Activated T-helper 2 cell treated with anti-CD3 and anti-CD28 coated beads, Interferon-gamma antibody, Interleukin-2, Interleukin-4, amounts not matched to agents 10 μg/mL and 5 μg/mL and 100 μg/mL, durations not matched to agents 14 hours and 24 hours and 36 hours (primary cell): ENCODE results near the gene RNF169. TPM values are rescaled to one million over a fixed set of nuclear protein-coding genes. Genes with fewer than 3 reads are reported as not detected.
"Not testable (repeated sequence)": the region's sequence is repeated elsewhere in the genome, so short reads cannot be mapped to it uniquely, and the experiment has no call there.

Experiments
- DNase-seq: peaks from one replicate; pipeline ENCODE4 v3.0.0; 2021; ENCODE audit warnings: low spot score
- H3K27ac Mint-ChIP-seq: one replicate; pipeline ENCODE4 v1.8.0; 2021; ENCODE audit warnings: mixed read lengths
- H3K27me3 Mint-ChIP-seq: one replicate; pipeline ENCODE4 v1.8.0; 2021; ENCODE audit warnings: low read depth, mixed read lengths
- H3K36me3 Mint-ChIP-seq: one replicate; pipeline ENCODE4 v1.8.0; 2021; ENCODE audit warnings: low read depth, mixed read lengths
- H3K4me1 Mint-ChIP-seq: one replicate; pipeline ENCODE4 v1.8.0; 2021; ENCODE audit warnings: low read depth, mixed read lengths
- H3K4me3 Mint-ChIP-seq: one replicate; pipeline ENCODE4 v1.8.0; 2021; ENCODE audit warnings: low read depth, mild to moderate bottlenecking, moderate library complexity, mixed read lengths
- H3K9me3 Mint-ChIP-seq: one replicate; pipeline ENCODE4 v1.8.0; 2021; ENCODE audit warnings: mixed read lengths
- intact Hi-C: fragments of 100-400 bp; cut with micrococcal nuclease; formaldehyde crosslinking; loops from one replicate; pipeline ENCODE4 v1.15.1; 2023
- total RNA-seq: library from RNA; stranded (reverse); gene quantifications from 2 replicates; pipeline ENCODE4 v1.2.3, GENCODE V29; 2022

RNF169 gene
- total RNA-seq, 1 donor from 2014 or later: 14.4 TPM

DNA sequence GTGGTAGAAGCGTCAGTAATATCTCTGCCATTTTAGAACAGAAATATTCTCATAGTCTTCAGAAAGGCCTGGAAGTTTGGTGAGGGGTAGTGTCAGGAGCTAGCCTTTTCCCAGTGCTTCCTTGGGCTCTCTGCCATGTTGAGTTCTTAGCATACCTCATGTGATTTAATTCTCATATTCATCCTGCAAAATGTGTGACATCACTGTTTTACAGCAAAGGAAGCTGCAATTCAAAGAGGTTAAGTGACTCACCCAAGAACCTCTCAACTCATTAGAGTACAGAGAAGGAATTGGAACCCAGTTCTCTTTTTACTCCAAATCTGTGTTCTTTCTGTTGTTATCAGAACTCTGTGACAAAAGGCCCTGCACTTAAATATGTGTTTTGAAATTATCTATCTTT lies 72.1 kb downstream of the RNF169 start:
- Mint-ChIP-seq H3K4me1 (peaks cover 30% of the 10 kb centered on the region), H3K9me3 (peaks cover 28% of the 10 kb centered on the region), H3K27me3 (no peaks in the 10 kb centered on the region), H3K4me3 (no peak overlapping the region), H3K27ac (no peak overlapping the region), H3K36me3 (peaks cover 86% of the 10 kb centered on the region)
- intact Hi-C loops: no loop called here
- DNase-seq: no peak

DNA sequence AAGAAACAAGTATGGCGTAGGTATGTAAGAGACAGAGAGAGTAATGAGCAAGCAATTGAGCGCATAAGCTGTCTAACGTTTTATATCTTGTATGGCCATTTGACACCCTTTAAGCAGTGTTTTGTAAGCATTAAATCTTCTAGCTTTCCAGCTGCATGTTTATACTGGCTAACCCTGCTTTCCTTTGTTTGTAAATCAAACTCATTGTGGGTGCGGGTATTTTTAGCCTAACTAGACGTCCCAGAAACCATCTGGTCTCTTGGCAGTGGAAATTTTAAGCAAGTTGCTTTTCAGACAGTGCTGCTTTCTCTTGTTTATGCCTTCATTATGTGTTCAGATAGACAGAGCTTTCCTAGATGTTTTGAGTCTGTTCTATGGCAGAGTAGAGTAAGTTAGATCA lies 73.5 kb downstream of the RNF169 start:
- no peak for DNase-seq
- peaks cover 30% of the 10 kb centered on the region for H3K4me1 Mint-ChIP-seq
- H3K4me3 Mint-ChIP-seq: no peak overlapping the region
- H3K27me3 Mint-ChIP-seq: no peaks in the 10 kb centered on the region
- intact Hi-C loops: no loop called here
- peaks cover 42% of the 10 kb centered on the region for H3K9me3 Mint-ChIP-seq
- peaks cover 90% of the 10 kb centered on the region for H3K36me3 Mint-ChIP-seq
- no peak overlapping the region for H3K27ac Mint-ChIP-seq

DNA sequence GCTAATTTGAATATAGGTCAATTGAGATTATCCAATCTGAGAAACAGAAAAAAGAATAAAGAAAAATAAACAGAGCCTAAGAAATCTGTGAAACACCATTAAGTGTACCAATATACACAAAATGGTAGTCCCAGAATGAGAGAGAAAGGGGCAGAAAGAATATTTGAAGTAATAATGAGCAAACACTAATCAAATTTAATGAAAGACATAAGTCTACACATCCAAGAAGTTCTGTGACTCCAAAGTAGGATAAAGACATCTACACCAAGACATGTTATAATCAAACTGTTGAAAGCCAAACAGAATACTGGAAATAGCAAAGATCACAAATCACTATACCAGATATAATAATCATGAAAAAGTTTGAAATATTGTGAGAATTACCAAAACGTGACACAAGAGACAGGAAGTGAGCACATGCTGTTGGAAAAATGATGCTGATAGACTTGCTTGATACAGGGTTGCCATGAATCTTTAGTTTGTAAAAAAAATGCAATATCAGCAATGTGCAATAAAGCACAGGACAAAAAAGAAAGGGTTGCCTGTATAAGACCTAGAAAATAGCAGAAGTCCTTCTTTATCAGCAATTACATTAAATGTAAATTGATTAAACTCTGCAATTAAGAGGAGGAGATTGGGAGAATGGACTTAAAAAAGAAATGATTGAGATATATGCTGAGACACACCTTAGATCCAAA lies 75.8 kb downstream of the RNF169 start:
- H3K27me3 Mint-ChIP-seq: no peaks in the 10 kb centered on the region
- no peak overlapping the region for H3K27ac Mint-ChIP-seq
- peaks cover 91% of the 10 kb centered on the region for H3K36me3 Mint-ChIP-seq
- no peak overlapping the region for H3K4me3 Mint-ChIP-seq
- peaks cover 12% of the 10 kb centered on the region for H3K4me1 Mint-ChIP-seq
- H3K9me3 Mint-ChIP-seq: peaks cover 55% of the 10 kb centered on the region
- intact Hi-C loops: no loop called here
- no peak for DNase-seq

DNA sequence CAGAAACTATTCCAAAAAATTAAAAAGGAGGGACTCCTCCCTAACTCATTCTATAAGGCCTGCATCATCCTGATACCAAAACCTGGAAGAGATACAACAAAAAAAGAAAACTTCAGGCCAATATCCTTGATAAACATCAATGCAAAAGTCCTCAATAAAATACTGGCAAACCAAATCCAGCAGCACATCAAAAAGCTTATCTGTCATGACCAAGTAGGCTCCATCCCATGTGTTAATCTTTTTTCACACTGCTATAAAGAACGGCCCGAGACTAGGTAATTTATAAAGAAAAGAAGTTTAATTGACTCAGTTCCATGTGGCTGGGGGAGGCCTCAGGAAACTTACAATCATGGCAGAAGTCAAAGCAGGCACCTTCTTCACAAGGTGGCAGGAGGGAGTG lies 76.9 kb downstream of the RNF169 start:
- DNase-seq, H3K4me1 Mint-ChIP-seq, H3K4me3 Mint-ChIP-seq, intact Hi-C loops, H3K27ac Mint-ChIP-seq, H3K27me3 Mint-ChIP-seq: not testable (repeated sequence)
- peaks cover 61% of the 10 kb centered on the region for H3K9me3 Mint-ChIP-seq
- peaks cover 91% of the 10 kb centered on the region for H3K36me3 Mint-ChIP-seq

DNA sequence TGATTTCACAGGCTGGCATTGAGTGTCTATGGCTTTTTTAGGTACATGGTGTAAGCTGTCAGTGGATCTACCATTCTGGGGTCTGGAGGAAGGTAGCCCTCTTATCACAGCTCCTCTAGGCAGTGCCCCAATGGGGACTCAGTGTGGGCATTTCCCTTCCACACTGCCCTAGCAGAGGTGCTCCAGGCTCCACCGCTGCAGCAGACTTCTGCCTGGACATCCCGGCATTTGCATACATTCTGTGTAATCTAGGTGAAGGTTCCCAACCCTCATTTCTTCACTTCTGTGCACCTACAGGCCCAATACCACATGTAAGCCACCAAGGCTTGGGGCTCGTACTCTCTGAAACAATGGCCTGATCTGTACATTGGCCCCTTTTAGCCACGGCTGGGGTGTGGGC lies 78.3 kb downstream of the RNF169 start:
- intact Hi-C loops: no loop called here
- DNase-seq: no peak
- Mint-ChIP-seq H3K4me1 (peaks cover 2% of the 10 kb centered on the region), H3K9me3 (peaks cover 61% of the 10 kb centered on the region), H3K36me3 (peaks cover 93% of the 10 kb centered on the region), H3K4me3 (no peak overlapping the region), H3K27me3 (no peaks in the 10 kb centered on the region), H3K27ac (no peak overlapping the region)

DNA sequence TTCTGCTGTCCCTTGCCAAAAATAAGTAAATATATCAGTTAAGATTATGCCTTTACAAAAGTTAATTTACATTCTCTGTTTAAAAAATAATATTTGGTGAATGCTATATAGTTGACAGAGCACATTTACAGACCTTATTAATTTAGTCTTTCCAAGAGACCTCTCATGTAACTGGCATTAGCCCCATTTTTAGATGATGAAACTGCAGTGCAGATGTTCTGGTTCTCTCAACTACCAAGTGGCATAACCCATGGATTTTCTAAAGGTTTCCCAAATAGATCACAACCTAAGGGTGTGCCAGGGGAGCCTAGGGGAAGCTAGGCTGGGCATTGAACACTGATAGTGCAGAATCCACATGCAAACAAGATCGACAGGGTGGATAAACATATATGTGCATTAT lies 88.5 kb downstream of the RNF169 start:
- Mint-ChIP-seq H3K4me3 (no peak overlapping the region), H3K9me3 (no peaks in the 10 kb centered on the region), H3K27ac (no peak overlapping the region), H3K4me1 (peaks cover 4% of the 10 kb centered on the region), H3K27me3 (no peaks in the 10 kb centered on the region), H3K36me3 (peaks cover 65% of the 10 kb centered on the region)
- intact Hi-C loops: no loop called here
- DNase-seq: no peak

DNA sequence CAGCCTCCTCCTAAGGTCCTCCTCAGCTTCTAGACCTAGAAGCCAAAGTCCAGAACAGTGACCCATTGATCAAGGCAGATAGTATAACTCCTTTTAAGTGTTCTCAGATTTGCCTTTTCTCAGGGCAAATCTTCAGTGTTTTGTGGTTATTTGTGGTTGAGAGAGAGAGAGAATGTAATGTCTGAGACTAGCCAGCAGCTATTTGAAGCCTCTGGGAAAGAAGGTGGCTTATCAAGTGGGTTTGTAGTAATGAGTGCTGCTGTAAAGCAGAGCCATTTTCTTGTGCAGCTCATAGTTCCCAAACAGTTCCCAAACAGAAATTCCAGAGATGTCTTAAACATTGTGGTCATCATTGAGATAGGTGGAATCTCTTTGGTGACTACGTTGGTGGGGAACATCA lies 89.5 kb downstream of the RNF169 start:
- H3K4me1 Mint-ChIP-seq: peaks cover 4% of the 10 kb centered on the region
- DNase-seq: no peak
- H3K27ac Mint-ChIP-seq: no peak overlapping the region
- no peaks in the 10 kb centered on the region for H3K9me3 Mint-ChIP-seq
- no peaks in the 10 kb centered on the region for H3K27me3 Mint-ChIP-seq
- no peak overlapping the region for H3K4me3 Mint-ChIP-seq
- H3K36me3 Mint-ChIP-seq: peaks cover 65% of the 10 kb centered on the region
- intact Hi-C loops: no loop called here

DNA sequence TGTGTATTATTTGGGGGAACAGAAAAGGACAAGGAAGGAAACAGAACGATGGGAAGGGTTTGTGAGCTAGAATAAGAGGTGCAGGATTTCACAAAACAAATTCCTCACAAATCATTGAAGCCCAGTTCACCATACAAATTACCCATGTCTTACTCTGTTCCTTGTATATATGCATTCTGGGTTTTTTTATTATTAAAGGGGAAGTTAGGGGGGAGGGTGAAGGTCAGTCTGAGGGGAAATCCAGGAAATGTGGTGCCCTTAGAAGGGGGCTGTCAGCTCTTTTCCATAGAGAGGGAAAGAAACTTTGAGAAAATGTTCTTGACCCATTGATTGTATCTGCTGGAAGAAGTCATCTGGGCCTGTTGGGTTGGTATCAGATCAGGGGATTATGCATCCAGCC lies 90.8 kb downstream of the RNF169 start:
- Mint-ChIP-seq H3K4me3 (no peak overlapping the region), H3K4me1 (peaks cover 4% of the 10 kb centered on the region), H3K27ac (no peak overlapping the region), H3K36me3 (peaks cover 66% of the 10 kb centered on the region), H3K9me3 (no peaks in the 10 kb centered on the region), H3K27me3 (no peaks in the 10 kb centered on the region)
- intact Hi-C loops: no loop called here
- no peak for DNase-seq

DNA sequence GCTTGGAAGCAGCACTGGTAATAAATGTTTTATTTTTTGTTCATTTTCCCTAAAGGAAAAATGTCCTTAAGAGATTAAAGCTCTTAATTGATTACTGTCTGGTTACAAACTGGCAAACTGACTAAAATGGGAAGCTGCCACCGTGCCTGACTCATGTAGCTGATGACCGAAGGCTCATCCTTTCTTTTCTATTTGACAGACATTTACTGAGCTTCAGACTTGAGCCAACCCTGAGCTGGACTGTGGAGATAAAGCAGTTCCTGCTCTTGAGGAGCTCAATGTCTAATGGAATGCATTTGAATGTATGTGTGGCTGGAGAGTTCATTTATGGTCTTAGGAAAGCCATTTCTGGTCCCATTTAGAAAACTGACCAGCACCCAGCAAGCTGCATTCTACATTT lies 91.3 kb downstream of the RNF169 start:
- no peaks in the 10 kb centered on the region for H3K27me3 Mint-ChIP-seq
- intact Hi-C loops: no loop called here
- H3K4me1 Mint-ChIP-seq: peaks cover 4% of the 10 kb centered on the region
- DNase-seq: no peak
- no peak overlapping the region for H3K4me3 Mint-ChIP-seq
- H3K9me3 Mint-ChIP-seq: no peaks in the 10 kb centered on the region
- H3K36me3 Mint-ChIP-seq: peaks cover 63% of the 10 kb centered on the region
- no peak overlapping the region for H3K27ac Mint-ChIP-seq

DNA sequence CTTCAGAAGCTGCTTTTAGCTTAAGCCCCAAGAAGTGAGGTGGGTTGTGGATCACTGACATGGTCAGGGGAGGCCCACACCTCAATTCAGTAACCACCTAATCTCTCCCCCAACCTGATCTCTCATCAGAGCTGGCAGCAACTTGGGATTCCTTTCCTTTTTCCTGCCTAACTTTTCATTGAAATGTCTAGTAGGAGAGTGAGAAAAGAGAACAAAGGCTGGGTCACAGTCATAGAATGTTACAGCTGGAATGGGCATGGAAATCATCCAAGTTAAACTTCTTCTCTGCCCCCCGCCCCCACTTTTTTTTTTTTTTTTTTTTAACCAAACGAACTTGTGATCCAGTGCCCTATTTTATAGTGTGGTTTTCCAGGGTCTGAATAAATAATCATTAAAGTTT lies 91.8 kb downstream of the RNF169 start:
- H3K27ac Mint-ChIP-seq: no peak overlapping the region
- H3K27me3 Mint-ChIP-seq: no peaks in the 10 kb centered on the region
- peaks cover 57% of the 10 kb centered on the region for H3K36me3 Mint-ChIP-seq
- peaks cover 4% of the 10 kb centered on the region for H3K4me1 Mint-ChIP-seq
- no peak for DNase-seq
- H3K4me3 Mint-ChIP-seq: no peak overlapping the region
- intact Hi-C loops: no loop called here
- H3K9me3 Mint-ChIP-seq: no peaks in the 10 kb centered on the region

DNA sequence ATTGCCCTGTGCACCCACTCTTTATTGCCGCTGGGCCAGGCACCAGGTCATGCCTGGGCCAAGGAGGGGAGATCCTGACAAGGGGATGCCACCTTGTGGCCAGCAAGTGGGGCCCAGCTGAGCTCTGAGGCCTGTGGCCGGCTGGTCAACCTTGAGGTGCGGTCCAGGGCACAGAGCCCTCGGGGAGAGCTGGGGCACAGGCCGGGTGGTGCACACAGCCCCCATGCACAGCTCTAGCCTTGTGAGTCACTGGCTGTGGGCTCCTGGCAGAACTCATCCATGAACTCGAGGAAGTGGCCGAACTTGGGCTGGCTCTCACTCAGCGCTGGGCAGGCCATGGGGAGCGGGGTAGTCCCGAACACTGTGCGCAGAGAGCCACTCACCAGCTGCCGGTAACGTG lies 94.3 kb downstream of the RNF169 start:
- Mint-ChIP-seq H3K4me1 (peaks cover 7% of the 10 kb centered on the region), H3K27ac (no peak overlapping the region), H3K4me3 (no peak overlapping the region), H3K36me3 (peaks cover 47% of the 10 kb centered on the region), H3K9me3 (no peaks in the 10 kb centered on the region), H3K27me3 (no peaks in the 10 kb centered on the region)
- DNase-seq: no peak
- intact Hi-C loops: no loop called here

DNA sequence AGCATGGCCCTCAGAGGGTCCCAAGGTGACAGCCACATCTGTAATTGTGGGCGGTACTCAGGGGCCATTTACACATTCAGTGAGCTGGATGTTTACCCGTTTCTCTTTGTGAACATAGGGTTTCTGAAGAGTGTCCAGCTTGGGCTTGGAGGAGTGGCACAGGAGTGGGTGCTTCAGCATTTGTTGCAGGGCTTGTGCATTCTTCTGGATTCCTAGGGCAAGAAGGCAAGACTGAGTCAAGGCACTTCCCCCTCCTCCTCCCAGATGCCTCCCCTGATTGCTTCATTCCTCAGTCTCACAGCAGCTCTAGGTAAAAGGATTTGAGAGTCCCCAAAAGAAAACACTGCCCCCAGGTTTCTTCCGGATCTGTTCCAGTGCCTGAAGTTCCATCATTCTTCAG lies 95.4 kb downstream of the RNF169 start:
- Mint-ChIP-seq H3K9me3 (no peaks in the 10 kb centered on the region), H3K36me3 (peaks cover 46% of the 10 kb centered on the region), H3K4me3 (no peak overlapping the region), H3K27ac (no peak overlapping the region), H3K27me3 (no peaks in the 10 kb centered on the region), H3K4me1 (peaks cover 5% of the 10 kb centered on the region)
- intact Hi-C loops: no loop called here
- no peak for DNase-seq

DNA sequence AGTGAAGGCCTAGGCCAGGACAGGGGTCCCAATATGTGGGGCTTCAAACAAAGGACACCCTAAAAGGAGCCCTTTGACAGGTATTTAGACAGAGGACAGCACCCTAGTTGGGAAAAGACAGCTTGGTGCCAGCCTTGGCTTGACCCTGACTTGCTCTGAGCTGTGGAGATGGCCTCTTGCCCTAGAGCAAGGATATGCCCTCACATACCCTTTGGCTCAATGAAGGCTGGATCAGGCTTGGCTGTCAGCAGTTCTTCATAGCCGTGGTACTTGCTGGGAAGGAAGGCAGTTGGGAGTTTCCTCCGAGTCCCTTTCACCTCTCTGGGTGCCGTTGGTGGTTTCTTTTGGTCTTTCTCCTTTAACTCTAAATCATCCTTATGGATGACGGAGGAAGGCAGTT lies 96.2 kb downstream of the RNF169 start:
- Mint-ChIP-seq H3K4me3 (no peak overlapping the region), H3K27me3 (no peaks in the 10 kb centered on the region), H3K36me3 (peaks cover 41% of the 10 kb centered on the region), H3K27ac (no peak overlapping the region), H3K4me1 (peaks cover 3% of the 10 kb centered on the region), H3K9me3 (no peaks in the 10 kb centered on the region)
- no peak for DNase-seq
- intact Hi-C loops: no loop called here

DNA sequence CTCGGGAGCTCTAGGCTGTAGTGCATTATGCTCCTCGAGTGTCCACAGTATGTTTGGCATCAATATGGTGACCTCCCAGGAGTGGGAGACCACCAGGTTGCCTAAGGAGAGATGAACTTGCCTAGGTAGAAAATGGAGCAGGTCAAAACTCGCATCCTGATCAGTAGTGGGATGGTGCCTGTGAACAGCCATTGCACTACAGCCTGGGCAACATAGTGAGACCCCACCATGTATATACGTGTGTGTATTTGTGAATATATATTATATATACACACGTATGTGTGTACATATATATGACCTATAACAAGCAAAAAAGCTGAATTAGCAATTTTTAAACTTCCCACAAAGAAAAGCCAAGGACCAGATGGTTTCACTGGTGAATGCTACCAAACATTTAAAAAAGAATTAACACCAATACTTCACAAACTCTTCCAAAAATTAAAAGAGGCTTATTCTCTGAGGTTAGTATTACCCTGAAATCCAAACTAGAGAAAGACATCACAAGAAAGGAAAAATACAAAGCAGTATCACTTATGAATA lies 97.4 kb downstream of the RNF169 start:
- no peaks in the 10 kb centered on the region for H3K27me3 Mint-ChIP-seq
- no peaks in the 10 kb centered on the region for H3K9me3 Mint-ChIP-seq
- H3K36me3 Mint-ChIP-seq: peaks cover 39% of the 10 kb centered on the region
- no peak overlapping the region for H3K4me3 Mint-ChIP-seq
- no peak overlapping the region for H3K27ac Mint-ChIP-seq
- DNase-seq: no peak
- peaks cover 3% of the 10 kb centered on the region for H3K4me1 Mint-ChIP-seq
- intact Hi-C loops: no loop called here
